Gastrocnemius medialis (tissue), 4 donors: ENCODE measurements around the gene CLMP.

Experiments used
- CTCF ChIP-seq, 5 experiments: fragments of 450-650 bp in 3 of 5; fragments of 200-600 bp in 2 of 5; sonication (generic) in 2 of 5; IDR thresholded peaks in 4 of 5; conservative IDR thresholded peaks in 1 of 5; 1 replicate in 4 of 5; 2 replicates in 1 of 5; pipeline ENCODE4 v1.5.1; 2016 to 2019; ENCODE audit warnings: antibody characterized with exemption in 5 of 5, mild to moderate bottlenecking in 3 of 5, moderate library complexity in 3 of 5
- POLR2A ChIP-seq, 2 donors: fragments of 450-650 bp; IDR thresholded peaks; one replicate each; pipeline ENCODE4 v1.6.1; 2017; ENCODE audit warnings: antibody characterized with exemption in 2 of 2, mild to moderate bottlenecking in 2 of 2, moderate library complexity in 2 of 2

GRCh38 chr11:123174196-123175183 lies 20.6 kb downstream of the CLMP start:
- TF ChIP-seq POLR2A (IDR thresholded peaks at IDR 0.05) (no peak), CTCF (IDR thresholded peaks at IDR 0.05 in 4 of 5, conservative IDR thresholded peaks at IDR 0.05 in 1 of 5) (no peak)
